Measurements from ENCODE around the gene CDC7. TPM values are rescaled to one million over a fixed set of nuclear protein-coding genes. Genes with fewer than 3 reads are reported as not detected.

Gene CDC7
- total and polyA plus RNA-seq, 2 donors (not counting 1 experiment from before 2014, with no cell fraction given): 3.1 to 5.1 TPM

GRCh38 chr1:91537987-91538304 is 37.3 kb downstream of the CDC7 start:
- Histone ChIP-seq H2AFZ (ENCODE audit: low read length) (no peak overlapping the region), H3K79me2 (ENCODE audit: control insufficient read depth, insufficient read depth, low read length) (no peaks in the 10 kb centered on the region), H3K9me3 (ENCODE audit: control insufficient read depth, insufficient read depth, low read depth, low read length) (no peaks in the 10 kb centered on the region), H3K4me1 (ENCODE audit: control insufficient read depth, extremely low read depth, insufficient read depth, low read length) (peaks cover 7% of the 10 kb centered on the region), H3K4me3 (replicated peaks in 1 of 4; ENCODE audit: control extremely low read depth in 1 of 4, insufficient read depth in 1 of 4, low read depth in 3 of 4, low read length in 4 of 4) (no peak overlapping the region), H3K9ac (ENCODE audit: insufficient read depth, low read length) (no peak overlapping the region), H3K4me2 (ENCODE audit: extremely low read depth, insufficient read depth, low read length) (no peak overlapping the region), H3K27me3 (ENCODE audit: control insufficient read depth, insufficient read depth, low read length) (no peaks in the 10 kb centered on the region), H3K36me3 (ENCODE audit: control insufficient read depth, insufficient read depth, low read length) (no peaks in the 10 kb centered on the region), H4K20me1 (ENCODE audit: control insufficient read depth, extremely low read depth, insufficient read depth, low read length) (no peaks in the 10 kb centered on the region), H3K27ac (ENCODE audit: insufficient read depth, low read length) (no peak overlapping the region)
- no peak for TF ChIP-seq EZH2 (IDR thresholded peaks at IDR 0.05; ENCODE audit: low read length, missing control alignments)
- TF ChIP-seq, protein P1, sequence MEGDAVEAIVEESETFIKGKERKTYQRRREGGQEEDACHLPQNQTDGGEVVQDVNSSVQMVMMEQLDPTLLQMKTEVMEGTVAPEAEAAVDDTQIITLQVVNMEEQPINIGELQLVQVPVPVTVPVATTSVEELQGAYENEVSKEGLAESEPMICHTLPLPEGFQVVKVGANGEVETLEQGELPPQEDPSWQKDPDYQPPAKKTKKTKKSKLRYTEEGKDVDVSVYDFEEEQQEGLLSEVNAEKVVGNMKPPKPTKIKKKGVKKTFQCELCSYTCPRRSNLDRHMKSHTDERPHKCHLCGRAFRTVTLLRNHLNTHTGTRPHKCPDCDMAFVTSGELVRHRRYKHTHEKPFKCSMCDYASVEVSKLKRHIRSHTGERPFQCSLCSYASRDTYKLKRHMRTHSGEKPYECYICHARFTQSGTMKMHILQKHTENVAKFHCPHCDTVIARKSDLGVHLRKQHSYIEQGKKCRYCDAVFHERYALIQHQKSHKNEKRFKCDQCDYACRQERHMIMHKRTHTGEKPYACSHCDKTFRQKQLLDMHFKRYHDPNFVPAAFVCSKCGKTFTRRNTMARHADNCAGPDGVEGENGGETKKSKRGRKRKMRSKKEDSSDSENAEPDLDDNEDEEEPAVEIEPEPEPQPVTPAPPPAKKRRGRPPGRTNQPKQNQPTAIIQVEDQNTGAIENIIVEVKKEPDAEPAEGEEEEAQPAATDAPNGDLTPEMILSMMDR (conservative IDR thresholded peaks at IDR 0.05 in 1 of 2, IDR thresholded peaks at IDR 0.05 in 1 of 2; ENCODE audit: low read depth in 1 of 2, low read length in 2 of 2): no peak
- DNase-seq (ENCODE audit: low read depth in 2 of 2): no peak

DNA sequence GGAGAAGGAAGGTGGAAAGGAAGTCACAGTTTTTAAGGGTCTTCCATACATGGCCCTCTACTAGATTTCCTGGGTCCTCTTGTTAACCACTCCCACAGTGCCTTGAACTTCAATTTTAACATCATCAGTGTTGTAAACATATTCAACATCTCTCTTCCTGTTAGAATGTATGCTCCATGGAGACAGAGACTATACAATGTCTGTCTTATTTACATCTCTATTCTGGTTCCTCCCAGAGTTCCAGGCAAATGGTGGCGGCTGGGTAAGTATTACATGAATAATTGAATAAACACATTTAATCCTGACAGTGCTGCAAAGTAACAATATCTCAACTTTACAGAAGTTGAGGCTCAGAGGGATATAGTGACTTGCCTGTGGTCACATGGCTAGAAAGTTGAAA is 40.3 kb downstream of the CDC7 start:
- Histone ChIP-seq H4K20me1 (ENCODE audit: control insufficient read depth, extremely low read depth, insufficient read depth, low read length) (no peaks in the 10 kb centered on the region), H2AFZ (ENCODE audit: low read length) (no peak overlapping the region), H3K9ac (ENCODE audit: insufficient read depth, low read length) (no peak overlapping the region), H3K4me3 (replicated peaks in 1 of 4; ENCODE audit: control extremely low read depth in 1 of 4, insufficient read depth in 1 of 4, low read depth in 3 of 4, low read length in 4 of 4) (no peak overlapping the region), H3K9me3 (ENCODE audit: control insufficient read depth, insufficient read depth, low read depth, low read length) (no peaks in the 10 kb centered on the region), H3K36me3 (ENCODE audit: control insufficient read depth, insufficient read depth, low read length) (no peaks in the 10 kb centered on the region), H3K4me2 (ENCODE audit: extremely low read depth, insufficient read depth, low read length) (no peak overlapping the region), H3K27me3 (ENCODE audit: control insufficient read depth, insufficient read depth, low read length) (no peaks in the 10 kb centered on the region), H3K79me2 (ENCODE audit: control insufficient read depth, insufficient read depth, low read length) (no peaks in the 10 kb centered on the region), H3K27ac (ENCODE audit: insufficient read depth, low read length) (no peak overlapping the region), H3K4me1 (ENCODE audit: control insufficient read depth, extremely low read depth, insufficient read depth, low read length) (peaks cover 7% of the 10 kb centered on the region)
- no peak for DNase-seq (ENCODE audit: low read depth in 2 of 2)
- no peak for TF ChIP-seq EZH2 (IDR thresholded peaks at IDR 0.05; ENCODE audit: low read length, missing control alignments)
- TF ChIP-seq, protein P1 (conservative IDR thresholded peaks at IDR 0.05 in 1 of 2, IDR thresholded peaks at IDR 0.05 in 1 of 2; ENCODE audit: low read depth in 1 of 2, low read length in 2 of 2): no peak

DNA sequence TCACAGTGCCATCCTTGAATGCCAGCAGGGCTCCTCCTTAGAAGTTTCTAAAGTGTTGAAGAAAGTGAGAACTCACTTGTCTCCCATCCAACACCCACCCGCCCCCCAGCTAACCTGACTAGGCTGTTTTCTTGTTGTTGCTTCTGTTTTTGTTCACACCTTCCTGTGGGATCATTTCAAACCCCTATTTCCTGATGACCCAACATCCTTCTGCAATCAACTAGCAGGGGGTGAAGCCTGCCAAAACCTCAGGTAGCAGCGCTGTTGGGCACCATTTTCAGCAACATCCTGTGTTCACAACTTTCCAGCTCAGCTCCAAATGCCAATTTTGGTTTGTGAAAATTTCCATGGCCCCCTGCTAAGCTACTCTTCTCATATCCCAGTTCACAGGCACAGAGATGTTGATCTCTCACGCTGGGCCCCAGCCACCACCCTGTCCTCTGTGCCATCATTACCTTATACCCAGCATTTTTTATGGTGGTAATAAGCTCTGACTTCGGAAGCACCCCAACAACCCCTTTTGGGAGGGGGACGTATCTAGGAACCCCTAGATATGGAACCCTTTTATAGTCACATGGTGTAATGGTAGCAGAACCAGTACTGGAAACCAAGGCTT is 41.4 kb downstream of the CDC7 start:
- Histone ChIP-seq H3K36me3 (ENCODE audit: control insufficient read depth, insufficient read depth, low read length) (no peaks in the 10 kb centered on the region), H3K9me3 (ENCODE audit: control insufficient read depth, insufficient read depth, low read depth, low read length) (no peaks in the 10 kb centered on the region), H3K4me3 (replicated peaks in 1 of 4; ENCODE audit: control extremely low read depth in 1 of 4, insufficient read depth in 1 of 4, low read depth in 3 of 4, low read length in 4 of 4) (no peak overlapping the region), H3K79me2 (ENCODE audit: control insufficient read depth, insufficient read depth, low read length) (no peaks in the 10 kb centered on the region), H3K4me1 (ENCODE audit: control insufficient read depth, extremely low read depth, insufficient read depth, low read length) (peaks cover 5% of the 10 kb centered on the region), H2AFZ (ENCODE audit: low read length) (no peak overlapping the region), H3K4me2 (ENCODE audit: extremely low read depth, insufficient read depth, low read length) (no peak overlapping the region), H3K27ac (ENCODE audit: insufficient read depth, low read length) (no peak overlapping the region), H3K27me3 (ENCODE audit: control insufficient read depth, insufficient read depth, low read length) (no peaks in the 10 kb centered on the region), H4K20me1 (ENCODE audit: control insufficient read depth, extremely low read depth, insufficient read depth, low read length) (no peaks in the 10 kb centered on the region), H3K9ac (ENCODE audit: insufficient read depth, low read length) (no peak overlapping the region)
- TF ChIP-seq, protein P1 (conservative IDR thresholded peaks at IDR 0.05 in 1 of 2, IDR thresholded peaks at IDR 0.05 in 1 of 2; ENCODE audit: low read depth in 1 of 2, low read length in 2 of 2): no peak
- no peak for TF ChIP-seq EZH2 (IDR thresholded peaks at IDR 0.05; ENCODE audit: low read length, missing control alignments)
- no peak for DNase-seq (ENCODE audit: low read depth in 2 of 2)
